ENCODE results near the gene SLC16A2.
"Not testable (repeated sequence)": the region's sequence is repeated elsewhere in the genome, so short reads cannot be mapped to it uniquely, and the experiment has no call there.

The SLC16A2 gene

GRCh38 chrX:74510401-74510800 is 89.1 kb downstream of the SLC16A2 start:
- no peak for DNase-seq

GRCh38 chrX:74511704-74512103 is 90.4 kb downstream of the SLC16A2 start:
- no peak for DNase-seq

- DNase-seq, result no peak
Observed at GRCh38 chrX:74514384-74514783, 93.1 kb downstream of the SLC16A2 start.

- no peak for DNase-seq
Observed at GRCh38 chrX:74515356-74515755, 94.1 kb downstream of the SLC16A2 start.

DNA sequence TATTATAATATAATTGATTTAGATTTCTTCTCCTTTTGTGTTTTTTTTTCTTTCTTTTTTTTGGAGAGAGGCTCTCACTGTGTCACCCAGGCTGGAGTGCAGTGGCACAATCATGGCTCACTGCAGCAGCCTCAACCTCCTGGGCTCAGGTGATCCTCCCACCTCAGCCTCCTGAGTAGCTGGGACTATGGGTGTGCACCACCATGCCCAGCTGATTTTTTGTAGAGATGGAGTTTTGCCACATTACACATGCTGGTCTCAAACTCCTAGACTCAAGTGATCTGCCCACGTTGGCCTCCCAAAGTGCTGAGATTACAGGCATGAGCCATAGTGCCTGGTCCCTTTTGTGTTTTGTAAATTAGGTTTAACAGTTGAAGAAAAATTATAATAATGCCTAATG is 94.7 kb downstream of the SLC16A2 start:
- DNase-seq, result not testable (repeated sequence)

DNA sequence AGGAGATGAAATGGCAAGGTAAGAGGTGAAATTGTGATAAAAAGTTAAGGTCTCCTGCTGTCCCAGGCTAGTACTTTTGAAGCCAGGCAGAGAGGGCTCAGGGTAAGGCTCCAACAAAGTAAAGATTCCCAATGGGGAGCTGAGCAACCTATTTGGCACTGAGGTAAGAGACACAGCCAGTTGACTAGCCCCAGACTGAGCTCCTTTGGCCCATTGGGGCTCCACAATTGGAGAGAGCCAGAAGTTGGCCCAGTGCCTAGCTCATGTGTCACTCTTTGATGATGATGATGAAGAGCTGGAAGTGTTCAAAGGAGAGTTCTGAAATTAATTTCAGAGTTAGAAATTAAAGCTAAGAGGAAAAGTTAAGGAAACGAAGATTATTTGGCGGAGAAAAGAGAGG is 98.6 kb downstream of the SLC16A2 start:
- DNase-seq, result no peak

DNA sequence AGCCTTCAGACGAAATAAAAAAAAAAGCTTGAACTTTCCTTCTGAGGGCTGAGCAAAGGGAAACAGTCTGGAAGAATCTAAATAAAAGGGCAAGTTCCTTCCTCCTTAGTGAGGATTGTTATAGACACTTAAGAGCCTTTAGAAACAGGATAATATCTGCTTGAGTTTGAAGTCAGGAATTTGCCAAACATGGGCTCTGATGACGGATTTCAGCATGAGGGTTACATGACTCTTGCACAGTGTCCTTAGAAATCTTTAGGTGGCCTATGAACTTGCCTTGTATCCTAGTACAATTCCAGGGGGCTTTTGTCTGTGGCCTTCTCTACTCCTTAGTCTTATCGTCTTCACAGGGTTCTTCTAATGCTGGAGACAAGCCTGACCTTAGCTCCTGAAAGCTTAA is 99.0 kb downstream of the SLC16A2 start:
- no peak for DNase-seq

- DNase-seq, result no peak
Observed at GRCh38 chrX:74520896-74521295, 99.6 kb downstream of the SLC16A2 start.

DNA sequence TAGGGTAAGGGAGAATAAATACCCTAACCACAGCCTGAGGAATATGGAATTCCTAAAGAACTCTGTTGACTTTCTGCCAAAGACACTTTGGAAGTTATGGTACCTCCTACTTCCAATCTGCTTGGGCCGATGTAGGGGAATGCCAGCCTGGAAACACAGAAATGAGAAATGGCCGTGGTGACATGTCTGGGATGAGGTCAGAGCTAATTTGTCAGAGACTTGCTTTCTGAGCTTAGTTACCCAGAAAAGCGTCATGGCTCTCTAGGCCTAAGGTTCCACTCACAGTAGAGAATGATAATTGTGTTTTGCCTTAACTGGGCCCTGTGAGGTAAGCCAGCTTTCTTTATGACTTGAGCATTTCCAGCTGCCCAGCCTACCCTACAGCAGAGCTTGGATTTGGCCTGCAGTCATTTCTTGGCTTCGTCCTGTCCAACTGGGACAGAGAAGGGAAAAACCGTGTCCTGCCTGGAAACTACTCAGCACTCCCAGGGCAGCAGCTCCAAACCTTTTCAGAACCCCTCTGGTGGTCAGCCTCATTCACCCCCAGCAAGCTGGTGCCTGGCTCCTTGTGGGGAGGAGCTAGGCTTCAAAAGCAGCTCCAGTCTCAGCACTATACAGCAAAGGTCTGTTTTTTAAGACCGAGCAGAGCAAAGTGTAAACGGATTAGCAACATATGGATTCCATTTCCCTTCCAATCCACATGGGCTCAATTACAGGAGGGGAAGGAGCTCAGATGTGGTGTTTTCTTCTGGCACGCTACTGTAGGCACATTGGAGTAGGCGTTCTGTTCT is 100.9 kb downstream of the SLC16A2 start:
- DNase-seq, result no peak

GRCh38 chrX:74523224-74523623 is 101.9 kb downstream of the SLC16A2 start:
- no peak for DNase-seq

- DNase-seq, result no peak
Observed at GRCh38 chrX:74523870-74524735, 102.8 kb downstream of the SLC16A2 start.

- no peak for DNase-seq
Observed at GRCh38 chrX:74525116-74525515, 103.8 kb downstream of the SLC16A2 start.

DNA sequence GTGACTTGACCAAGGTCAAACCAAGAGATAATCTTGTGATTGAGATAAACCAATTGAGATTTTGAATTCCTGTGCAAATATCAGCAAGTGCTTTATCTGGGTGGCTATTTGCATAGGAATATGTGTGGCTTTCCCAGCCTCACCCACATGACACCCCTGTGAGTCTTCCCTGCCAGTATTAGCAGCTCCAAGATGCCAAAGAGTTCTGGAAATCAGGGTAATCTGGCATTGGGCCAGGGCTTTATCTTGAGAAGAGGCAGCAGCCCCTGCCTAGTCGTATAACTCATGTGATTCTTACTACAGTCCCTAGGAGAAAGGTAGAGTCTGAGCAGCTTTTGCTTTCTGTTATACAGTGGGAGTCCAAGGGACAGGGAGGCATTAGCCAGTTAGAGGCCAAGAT is 105.5 kb downstream of the SLC16A2 start:
- DNase-seq, result no peak

DNA sequence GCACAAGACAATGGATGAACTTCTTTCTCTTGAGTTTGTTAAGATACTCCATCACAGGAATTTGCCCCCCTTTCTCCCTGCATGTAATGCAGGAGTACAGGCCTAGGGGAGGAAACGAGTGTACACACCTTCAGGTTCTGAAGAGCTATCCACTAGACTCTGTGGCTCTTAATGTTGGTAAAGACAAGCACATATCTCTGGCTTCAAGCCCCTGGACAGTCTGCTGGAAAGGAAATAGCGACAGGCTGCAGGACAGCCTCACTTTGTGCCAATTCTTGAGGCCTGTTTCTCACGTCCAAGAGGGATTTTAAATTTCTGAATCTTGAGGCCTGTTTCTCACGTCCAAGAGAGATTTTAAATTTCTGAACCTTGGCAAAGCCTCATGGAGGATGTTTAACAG is 106.1 kb downstream of the SLC16A2 start:
- no peak for DNase-seq

DNA sequence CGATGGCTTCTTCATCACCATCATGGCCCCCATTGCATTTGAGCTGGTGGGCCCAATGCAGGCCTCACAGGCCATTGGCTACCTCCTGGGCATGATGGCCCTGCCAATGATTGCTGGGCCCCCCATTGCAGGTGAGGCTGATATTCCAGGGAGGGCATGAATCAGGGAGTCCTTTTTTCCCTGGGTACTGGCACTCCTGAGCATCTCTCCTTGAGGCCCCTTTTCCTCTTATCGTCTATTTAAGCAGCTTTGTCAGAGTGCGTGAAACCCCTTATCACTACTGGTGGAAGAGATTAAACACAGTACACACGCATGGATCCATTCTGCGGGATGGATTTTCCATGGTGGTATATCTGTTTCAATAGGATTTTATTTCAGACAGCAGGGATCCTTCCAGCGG is 108.0 kb downstream of the SLC16A2 start:
- no peak for DNase-seq

GRCh38 chrX:74531081-74531480 is 109.8 kb downstream of the SLC16A2 start:
- DNase-seq, result no peak

GRCh38 chrX:74534569-74535038 is 113.3 kb downstream of the SLC16A2 start:
- peak in 1 of 2 donors; percentile 23 for DNase-seq

DNA sequence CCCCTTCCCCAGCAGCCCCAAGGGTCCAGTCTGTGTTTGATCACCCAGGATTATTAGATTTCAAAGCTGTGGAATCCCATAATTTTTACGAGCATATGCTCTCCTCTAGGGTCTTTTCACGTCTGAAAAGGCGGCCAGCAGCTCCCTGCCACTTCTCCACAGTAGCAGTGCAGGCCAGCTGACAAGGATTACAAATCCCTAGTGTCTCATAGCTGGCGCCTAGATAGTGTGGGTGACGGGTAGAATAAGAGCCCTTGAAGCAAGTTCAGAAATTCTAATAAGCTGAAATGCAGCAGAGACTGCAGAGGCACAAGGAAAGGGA is 113.8 kb downstream of the SLC16A2 start:
- DNase-seq, result no peak

GRCh38 chrX:74535408-74536151 is 114.3 kb downstream of the SLC16A2 start:
- peak; percentile 9 to 38 for DNase-seq

DNA sequence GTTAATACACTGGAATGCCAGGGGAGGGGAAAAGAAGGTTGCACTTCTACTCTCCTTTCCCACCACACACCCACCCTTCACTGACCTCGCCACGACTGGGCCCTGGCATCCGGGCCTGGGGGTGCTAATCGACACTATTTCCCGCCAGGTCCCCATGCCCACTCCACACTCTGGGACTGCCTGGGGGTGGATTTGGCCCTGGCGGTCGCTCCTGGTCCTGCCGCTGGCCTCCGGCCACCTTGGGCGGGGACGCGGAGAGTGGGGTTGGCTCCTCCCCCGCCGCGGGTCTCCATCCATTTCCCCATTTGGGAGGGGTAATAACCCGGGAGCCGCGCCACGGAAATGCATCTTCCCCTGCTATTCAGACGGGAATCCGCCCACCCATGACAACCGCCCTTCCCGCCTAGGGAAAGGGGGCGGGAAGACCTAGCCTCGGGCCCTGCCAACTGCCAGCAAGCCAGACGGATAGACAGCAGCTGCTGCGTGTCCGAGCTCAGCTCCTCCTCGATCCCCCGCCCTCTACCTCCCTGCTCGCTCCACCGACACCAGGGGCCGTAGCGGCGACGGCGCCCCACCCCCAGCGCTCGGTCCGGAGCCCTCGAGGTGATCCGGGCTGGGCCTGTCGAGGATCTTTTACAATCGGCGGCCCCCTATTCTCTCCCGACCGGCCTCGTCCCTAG is 115.0 kb downstream of the SLC16A2 start:
- DNase-seq, result peak; percentile 29 to 40

DNA sequence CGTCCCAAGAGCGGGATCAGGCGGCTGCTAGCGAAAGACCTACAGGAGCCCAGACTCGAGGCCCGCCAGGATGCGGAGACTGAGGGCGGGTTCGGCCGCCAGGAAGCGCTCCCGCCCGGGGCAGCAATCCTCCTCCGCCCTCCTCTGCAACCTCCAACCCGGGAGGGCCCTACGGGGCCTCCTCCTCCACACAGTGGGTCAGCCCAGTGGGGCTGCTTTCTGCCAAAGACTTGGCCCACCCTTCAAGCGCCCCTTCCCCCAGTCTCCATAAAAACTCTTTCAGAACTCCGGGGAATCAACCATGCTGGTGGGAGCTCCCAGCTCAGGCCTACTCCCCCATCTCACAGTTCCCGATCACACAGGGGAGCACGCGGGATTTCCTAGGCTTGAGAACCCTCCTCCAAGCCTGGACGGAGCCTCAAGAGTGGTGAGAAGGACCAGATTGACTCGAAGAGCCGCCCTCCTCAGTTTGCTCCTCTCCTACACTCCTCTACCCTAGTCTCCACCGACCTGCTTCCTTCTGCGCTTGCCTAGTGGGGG is 115.6 kb downstream of the SLC16A2 start:
- no peak for DNase-seq

DNA sequence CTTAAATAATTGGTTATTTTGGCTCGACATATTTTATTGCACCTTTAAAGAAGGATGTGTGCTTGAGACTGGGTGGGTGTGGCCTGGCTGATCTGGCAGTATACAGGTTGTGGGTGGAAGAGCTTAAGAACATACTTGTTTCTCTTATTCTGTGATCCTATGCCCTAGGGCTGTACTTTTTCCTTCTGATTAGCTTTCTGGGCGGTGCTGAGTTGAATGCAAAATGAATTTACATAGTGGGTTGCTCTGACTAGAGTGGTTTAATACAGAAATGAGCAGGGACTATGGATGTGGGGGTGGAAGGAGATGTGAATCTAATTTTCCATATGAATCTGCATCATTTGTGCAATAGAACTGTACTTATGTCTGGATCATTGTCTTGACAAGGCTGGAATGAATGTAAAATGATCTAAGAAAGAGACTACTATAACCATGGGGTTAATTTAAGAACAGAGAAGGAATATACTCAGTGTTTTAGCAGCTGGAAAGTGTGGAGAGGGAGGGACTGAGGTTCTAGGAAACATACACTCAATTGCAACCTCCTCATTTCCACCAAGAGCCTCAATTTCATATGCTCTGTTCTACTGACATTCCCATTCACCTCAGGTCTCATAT is 119.4 kb downstream of the SLC16A2 start:
- DNase-seq, result no peak
